DOHH2 (cell line): Measurements from ENCODE around the gene MED26.

Experiments used
- H3F3A ChIP-seq: fragments of 200-600 bp; sonication (generic), shearing (Covaris generic); 2 replicates; pipeline ENCODE4 v1.6.0; 2016; ENCODE audit warnings: antibody characterized with exemption, mild to moderate bottlenecking; ENCODE audit not compliant: control insufficient read depth, insufficient read depth
- H3K27ac ChIP-seq: fragments of 200-600 bp; sonication (generic); 2 replicates; pipeline ENCODE4 v1.5.1; 2014; ENCODE audit warnings: low read depth, mild to moderate bottlenecking, low read length, moderate library complexity
- H3K27me3 ChIP-seq: fragments of 200-600 bp; sonication (generic); 2 replicates; pipeline ENCODE4 v1.6.1; 2014; ENCODE audit warnings: mild to moderate bottlenecking, low read length, mixed read lengths; ENCODE audit not compliant: control insufficient read depth
- H3K36me3 ChIP-seq: fragments of 200-600 bp; sonication (generic); 2 replicates; pipeline ENCODE4 v1.6.1; 2014; ENCODE audit warnings: mild to moderate bottlenecking, low read length, moderate library complexity, mixed read lengths; ENCODE audit not compliant: control insufficient read depth
- H3K4me1 ChIP-seq: fragments of 200-600 bp; sonication (generic); 2 replicates; pipeline ENCODE4 v1.6.1; 2014; ENCODE audit warnings: mild to moderate bottlenecking, low read length, mixed read lengths; ENCODE audit not compliant: control insufficient read depth
- H3K4me2 ChIP-seq: fragments of 200-600 bp; sonication (generic); 2 replicates; pipeline ENCODE4 v1.6.0; 2014; ENCODE audit warnings: mild to moderate bottlenecking, low read length, moderate library complexity
- H3K4me3 ChIP-seq: fragments of 200-600 bp; sonication (generic); 2 replicates; pipeline ENCODE4 v1.5.1; 2014; ENCODE audit warnings: mild to moderate bottlenecking, low read length, mixed read lengths
- H3K79me2 ChIP-seq: fragments of 200-600 bp; sonication (generic); 2 replicates; pipeline ENCODE4 v1.6.1; 2014; ENCODE audit warnings: mild to moderate bottlenecking, low read length, mixed read lengths; ENCODE audit not compliant: control insufficient read depth
- H3K9me2 ChIP-seq: fragments of 200-600 bp; sonication (generic); replicated peaks from 2 replicates; pipeline ENCODE4 v1.6.1; 2014; ENCODE audit warnings: mild to moderate bottlenecking, low read length, mixed read lengths; ENCODE audit not compliant: control insufficient read depth
- H3K9me3 ChIP-seq: fragments of 200-600 bp; sonication (generic); 2 replicates; pipeline ENCODE4 v1.6.1; 2014; ENCODE audit warnings: antibody characterized with exemption, low read length, mixed read lengths; ENCODE audit not compliant: control insufficient read depth, insufficient read depth
- H4K20me1 ChIP-seq: fragments of 200-600 bp; sonication (generic); 2 replicates; pipeline ENCODE4 v1.6.0; 2014; ENCODE audit warnings: low read depth, mild to moderate bottlenecking, antibody characterized with exemption, low read length, moderate library complexity; ENCODE audit not compliant: control insufficient read depth, insufficient read depth
- EZH2phosphoT487 ChIP-seq: fragments of 200-600 bp; sonication (generic); IDR thresholded peaks from 2 replicates; pipeline ENCODE4 v1.6.1; 2017; ENCODE audit warnings: borderline replicate concordance, mild to moderate bottlenecking, antibody characterized with exemption, low read length, moderate library complexity, mixed read lengths
- TF ChIP-seq, protein P1 (sequence below): fragments of 200-600 bp; sonication (generic); IDR thresholded peaks from one replicate; pipeline ENCODE4 v1.5.1; 2014; ENCODE audit warnings: antibody characterized with exemption, mild to moderate bottlenecking, low read depth, low read length; ENCODE audit not compliant: poor library complexity, severe bottlenecking

Gene MED26

DNA sequence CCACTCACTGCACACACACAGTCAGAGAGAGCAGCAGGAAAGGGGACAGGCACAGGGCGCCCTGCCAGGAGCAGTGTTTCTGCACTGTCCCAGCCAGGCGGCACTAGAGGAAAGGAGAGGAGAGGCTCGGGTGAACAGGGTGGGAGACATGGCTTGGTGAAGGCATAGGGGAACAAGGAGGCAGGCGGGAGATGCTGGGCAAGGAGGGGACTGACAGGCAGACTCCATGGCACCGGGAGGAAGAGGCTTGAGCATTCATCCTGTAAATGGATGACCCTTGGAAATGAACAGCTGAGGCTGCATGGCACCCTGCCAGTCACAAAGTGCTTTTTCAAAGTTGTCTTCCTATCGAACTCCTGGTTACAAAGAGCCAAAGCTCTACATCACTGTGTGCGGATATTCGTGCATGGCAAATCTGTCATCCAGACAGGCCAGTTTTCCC is 22.4 kb downstream of the MED26 start:
- H4K20me1 ChIP-seq, result peaks cover 46% of the 10 kb centered on the region
- peak overlapping the region; percentile 37; the same call in 1 of the 2 replicates for H3K4me2 ChIP-seq
- TF ChIP-seq, protein P1, sequence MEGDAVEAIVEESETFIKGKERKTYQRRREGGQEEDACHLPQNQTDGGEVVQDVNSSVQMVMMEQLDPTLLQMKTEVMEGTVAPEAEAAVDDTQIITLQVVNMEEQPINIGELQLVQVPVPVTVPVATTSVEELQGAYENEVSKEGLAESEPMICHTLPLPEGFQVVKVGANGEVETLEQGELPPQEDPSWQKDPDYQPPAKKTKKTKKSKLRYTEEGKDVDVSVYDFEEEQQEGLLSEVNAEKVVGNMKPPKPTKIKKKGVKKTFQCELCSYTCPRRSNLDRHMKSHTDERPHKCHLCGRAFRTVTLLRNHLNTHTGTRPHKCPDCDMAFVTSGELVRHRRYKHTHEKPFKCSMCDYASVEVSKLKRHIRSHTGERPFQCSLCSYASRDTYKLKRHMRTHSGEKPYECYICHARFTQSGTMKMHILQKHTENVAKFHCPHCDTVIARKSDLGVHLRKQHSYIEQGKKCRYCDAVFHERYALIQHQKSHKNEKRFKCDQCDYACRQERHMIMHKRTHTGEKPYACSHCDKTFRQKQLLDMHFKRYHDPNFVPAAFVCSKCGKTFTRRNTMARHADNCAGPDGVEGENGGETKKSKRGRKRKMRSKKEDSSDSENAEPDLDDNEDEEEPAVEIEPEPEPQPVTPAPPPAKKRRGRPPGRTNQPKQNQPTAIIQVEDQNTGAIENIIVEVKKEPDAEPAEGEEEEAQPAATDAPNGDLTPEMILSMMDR, result no peak
- TF ChIP-seq EZH2phosphoT487, result no peak

DNA sequence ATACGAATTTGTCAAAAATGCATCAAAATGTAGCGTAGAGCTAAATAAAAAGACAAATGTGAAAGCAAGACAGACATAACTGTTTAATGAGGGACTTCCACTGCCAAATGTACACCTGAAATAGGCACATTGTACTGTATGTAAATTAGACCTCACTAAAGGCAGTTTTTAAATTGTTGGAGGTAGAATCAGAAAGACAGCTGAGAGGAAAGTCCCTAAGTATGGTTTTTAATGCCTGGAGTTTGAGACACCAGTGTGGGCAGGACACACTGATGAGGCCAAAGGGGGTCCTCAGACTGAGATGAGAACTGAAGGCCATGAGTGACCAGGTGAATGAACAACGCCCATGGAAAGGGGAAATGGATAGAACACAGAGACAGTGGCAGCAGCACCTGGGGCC is 22.9 kb downstream of the MED26 start:
- H3K9me3 ChIP-seq, result no peaks in the 10 kb centered on the region
- peaks cover 46% of the 10 kb centered on the region for H4K20me1 ChIP-seq
- H3K36me3 ChIP-seq, result peaks cover 34% of the 10 kb centered on the region
- H3K27ac ChIP-seq, result no peak overlapping the region
- H3K27me3 ChIP-seq, result no peaks in the 10 kb centered on the region
- no peak overlapping the region for H3K4me3 ChIP-seq
- TF ChIP-seq, protein P1, result no peak
- no peak for TF ChIP-seq EZH2phosphoT487
- H3K4me2 ChIP-seq, result peak overlapping the region; percentile 37; the same call in 1 of the 2 replicates
- H3K4me1 ChIP-seq, result peaks cover 46% of the 10 kb centered on the region
- peaks cover 6% of the 10 kb centered on the region; the same call in 1 of the 2 replicates for H3F3A ChIP-seq
- H3K79me2 ChIP-seq, result peaks cover 99% of the 10 kb centered on the region
- no peaks in the 10 kb centered on the region for H3K9me2 ChIP-seq

More for the DNA sequence above, 22.4 kb downstream of the MED26 start:
- H3K36me3 ChIP-seq, result peaks cover 34% of the 10 kb centered on the region
- H3K27ac ChIP-seq, result no peak overlapping the region
- peaks cover 46% of the 10 kb centered on the region for H3K4me1 ChIP-seq
- H3K9me3 ChIP-seq, result no peaks in the 10 kb centered on the region
- H3K79me2 ChIP-seq, result peaks cover 99% of the 10 kb centered on the region
- H3K9me2 ChIP-seq, result no peaks in the 10 kb centered on the region
- H3K4me3 ChIP-seq, result no peak overlapping the region
- H3K27me3 ChIP-seq, result no peaks in the 10 kb centered on the region
- H3F3A ChIP-seq, result peaks cover 6% of the 10 kb centered on the region; the same call in 1 of the 2 replicates

DNA sequence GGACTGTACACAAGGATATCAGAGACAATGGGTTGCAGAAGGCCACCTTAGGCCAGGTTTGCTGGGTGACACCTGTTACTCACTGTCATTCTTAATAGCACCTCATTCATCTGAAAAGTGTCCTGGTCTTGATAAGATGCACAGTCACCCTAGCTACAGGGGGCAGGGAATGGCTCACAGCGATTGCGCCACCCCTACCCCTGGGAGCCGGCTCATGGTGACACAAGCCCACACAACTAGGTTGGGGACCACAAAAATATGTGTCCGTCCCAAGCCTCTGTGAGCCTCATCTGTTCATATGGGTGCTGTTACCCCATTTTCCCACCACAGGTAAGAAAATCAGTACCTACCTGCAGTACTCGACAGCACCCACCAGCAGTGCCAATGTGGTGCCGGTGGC is 23.4 kb downstream of the MED26 start:
- H3K4me2 ChIP-seq, result no peak overlapping the region
- H3K9me3 ChIP-seq, result no peaks in the 10 kb centered on the region
- no peak overlapping the region for H3K4me3 ChIP-seq
- no peak overlapping the region for H3K27ac ChIP-seq
- H3K36me3 ChIP-seq, result peaks cover 34% of the 10 kb centered on the region
- peaks cover 47% of the 10 kb centered on the region for H3K4me1 ChIP-seq
- peaks cover 47% of the 10 kb centered on the region for H4K20me1 ChIP-seq
- H3K27me3 ChIP-seq, result no peaks in the 10 kb centered on the region
- H3K9me2 ChIP-seq, result no peaks in the 10 kb centered on the region
- peaks cover 99% of the 10 kb centered on the region for H3K79me2 ChIP-seq
- no peak for TF ChIP-seq EZH2phosphoT487
- TF ChIP-seq, protein P1, result no peak
- H3F3A ChIP-seq, result 0 out of 2 replicates have a peak, but pooled peaks cover 3% of the 10 kb centered on the region
